Calu3 (cell line): ENCODE measurements around the gene ST3GAL4. TPM values are rescaled to one million over a fixed set of nuclear protein-coding genes. Genes with fewer than 3 reads are reported as not detected.
"Not testable (repeated sequence)": the region's sequence is repeated elsewhere in the genome, so short reads cannot be mapped to it uniquely, and the experiment has no call there.

ENCODE experiments used
- BruUV-seq: library from RNA; stranded (reverse); fragments of 400-500 nt; replicated peaks from 2 replicates; lab custom pipeline; 2021; lab: Mats Ljungman, UMichigan
- CTCF ChIA-PET: fragments of 300-600 bp; sonication (Branson Sonifier 250); formaldehyde crosslinking; loops from one replicate; lab custom pipeline; 2022; ENCODE audit warnings: antibody characterized with exemption; lab: Charles Lee
- DNase-seq: peaks from one replicate; pipeline ENCODE4 v3.0.0; 2022
- H3K27ac Mint-ChIP-seq: one replicate; pipeline ENCODE4 v1.8.0; 2022; ENCODE audit warnings: mixed read lengths; ENCODE audit not compliant: unreplicated experiment
- H3K27me3 Mint-ChIP-seq: one replicate; pipeline ENCODE4 v1.8.0; 2022; ENCODE audit warnings: mixed read lengths; ENCODE audit not compliant: unreplicated experiment
- H3K36me3 Mint-ChIP-seq: one replicate; pipeline ENCODE4 v1.8.0; 2022; ENCODE audit warnings: mild to moderate bottlenecking, moderate library complexity, mixed read lengths; ENCODE audit not compliant: insufficient read depth, unreplicated experiment
- H3K4me1 Mint-ChIP-seq: one replicate; pipeline ENCODE4 v1.8.0; 2022; ENCODE audit warnings: mild to moderate bottlenecking, low read depth, mixed read lengths; ENCODE audit not compliant: unreplicated experiment
- H3K4me3 Mint-ChIP-seq: one replicate; pipeline ENCODE4 v1.8.0; 2022; ENCODE audit warnings: mild to moderate bottlenecking, low read depth, moderate library complexity, mixed read lengths; ENCODE audit not compliant: unreplicated experiment
- H3K9me3 Mint-ChIP-seq: one replicate; pipeline ENCODE4 v1.8.0; 2022; ENCODE audit warnings: low read depth, mixed read lengths; ENCODE audit not compliant: unreplicated experiment
- intact Hi-C: fragments of 100-400 bp; cut with micrococcal nuclease; formaldehyde crosslinking; loops from one replicate; pipeline ENCODE4 v1.10.0; 2022; ENCODE audit not compliant: unreplicated experiment
- total RNA-seq: library from RNA; stranded (reverse); gene quantifications from 2 replicates; pipeline ENCODE4 v1.2.3, GENCODE V29; 2022
- TF ChIP-seq, protein P1 (sequence below): fragments of 200-600 bp; IDR thresholded peaks from one replicate; pipeline ENCODE4 v1.8.0; 2022; ENCODE audit warnings: antibody characterized with exemption; ENCODE audit not compliant: unreplicated experiment

ST3GAL4 gene
- total RNA-seq, 1 experiment from 2014 or later: 27.9 TPM

GRCh38 chr11:126371595-126371994 is 16.1 kb downstream of the ST3GAL4 start:
- TF ChIP-seq, protein P1, sequence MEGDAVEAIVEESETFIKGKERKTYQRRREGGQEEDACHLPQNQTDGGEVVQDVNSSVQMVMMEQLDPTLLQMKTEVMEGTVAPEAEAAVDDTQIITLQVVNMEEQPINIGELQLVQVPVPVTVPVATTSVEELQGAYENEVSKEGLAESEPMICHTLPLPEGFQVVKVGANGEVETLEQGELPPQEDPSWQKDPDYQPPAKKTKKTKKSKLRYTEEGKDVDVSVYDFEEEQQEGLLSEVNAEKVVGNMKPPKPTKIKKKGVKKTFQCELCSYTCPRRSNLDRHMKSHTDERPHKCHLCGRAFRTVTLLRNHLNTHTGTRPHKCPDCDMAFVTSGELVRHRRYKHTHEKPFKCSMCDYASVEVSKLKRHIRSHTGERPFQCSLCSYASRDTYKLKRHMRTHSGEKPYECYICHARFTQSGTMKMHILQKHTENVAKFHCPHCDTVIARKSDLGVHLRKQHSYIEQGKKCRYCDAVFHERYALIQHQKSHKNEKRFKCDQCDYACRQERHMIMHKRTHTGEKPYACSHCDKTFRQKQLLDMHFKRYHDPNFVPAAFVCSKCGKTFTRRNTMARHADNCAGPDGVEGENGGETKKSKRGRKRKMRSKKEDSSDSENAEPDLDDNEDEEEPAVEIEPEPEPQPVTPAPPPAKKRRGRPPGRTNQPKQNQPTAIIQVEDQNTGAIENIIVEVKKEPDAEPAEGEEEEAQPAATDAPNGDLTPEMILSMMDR: no peak
- H3K27ac Mint-ChIP-seq: no peak overlapping the region

DNA sequence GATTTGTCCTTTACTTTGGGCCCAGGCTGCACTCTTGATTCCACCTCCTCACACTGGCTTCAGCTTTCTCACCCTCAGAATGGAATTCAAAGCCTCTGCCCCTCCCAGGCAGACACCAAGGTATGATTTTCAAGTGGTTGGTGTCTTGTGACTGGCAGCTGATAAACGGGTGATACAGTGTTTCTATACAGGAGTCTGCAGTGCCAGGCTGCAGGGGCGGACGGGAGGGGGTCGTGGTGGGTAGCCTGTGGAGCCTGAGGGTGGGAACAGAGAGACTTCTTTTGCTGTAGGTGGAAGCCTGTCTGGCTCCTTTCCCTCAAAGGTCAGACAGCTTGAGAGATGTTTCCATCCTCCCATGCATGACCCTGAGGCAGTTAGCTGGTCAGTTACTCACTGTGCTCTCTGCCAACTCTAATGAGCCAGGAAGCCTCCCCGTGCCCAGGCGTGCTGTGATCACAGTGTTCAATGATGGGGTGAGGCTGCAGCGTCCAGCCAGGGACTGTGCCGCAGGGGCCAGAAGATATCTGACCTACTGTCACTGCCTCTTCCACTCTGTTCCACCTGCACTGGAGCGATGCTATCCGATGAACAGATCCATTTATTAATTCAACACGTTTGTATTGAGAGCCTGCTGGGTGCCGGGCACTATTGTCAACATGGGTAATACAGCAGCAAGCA is 18.0 kb downstream of the ST3GAL4 start:
- H3K36me3 Mint-ChIP-seq, CTCF ChIA-PET, BruUV-seq, H3K4me1 Mint-ChIP-seq, intact Hi-C loops, H3K9me3 Mint-ChIP-seq, H3K27me3 Mint-ChIP-seq, DNase-seq, H3K4me3 Mint-ChIP-seq, H3K27ac Mint-ChIP-seq: not testable (repeated sequence)

More at GRCh38 chr11:126371595-126371994, 16.1 kb downstream of the ST3GAL4 start:
- Mint-ChIP-seq H3K36me3 (no peaks in the 10 kb centered on the region), H3K27me3 (no peaks in the 10 kb centered on the region), H3K4me3 (no peak overlapping the region), H3K4me1 (peaks cover 10% of the 10 kb centered on the region), H3K9me3 (no peaks in the 10 kb centered on the region)
- DNase-seq: no peak
- CTCF ChIA-PET: no interaction called here
- BruUV-seq: no TSS peak
- intact Hi-C loops: no loop called here

DNA sequence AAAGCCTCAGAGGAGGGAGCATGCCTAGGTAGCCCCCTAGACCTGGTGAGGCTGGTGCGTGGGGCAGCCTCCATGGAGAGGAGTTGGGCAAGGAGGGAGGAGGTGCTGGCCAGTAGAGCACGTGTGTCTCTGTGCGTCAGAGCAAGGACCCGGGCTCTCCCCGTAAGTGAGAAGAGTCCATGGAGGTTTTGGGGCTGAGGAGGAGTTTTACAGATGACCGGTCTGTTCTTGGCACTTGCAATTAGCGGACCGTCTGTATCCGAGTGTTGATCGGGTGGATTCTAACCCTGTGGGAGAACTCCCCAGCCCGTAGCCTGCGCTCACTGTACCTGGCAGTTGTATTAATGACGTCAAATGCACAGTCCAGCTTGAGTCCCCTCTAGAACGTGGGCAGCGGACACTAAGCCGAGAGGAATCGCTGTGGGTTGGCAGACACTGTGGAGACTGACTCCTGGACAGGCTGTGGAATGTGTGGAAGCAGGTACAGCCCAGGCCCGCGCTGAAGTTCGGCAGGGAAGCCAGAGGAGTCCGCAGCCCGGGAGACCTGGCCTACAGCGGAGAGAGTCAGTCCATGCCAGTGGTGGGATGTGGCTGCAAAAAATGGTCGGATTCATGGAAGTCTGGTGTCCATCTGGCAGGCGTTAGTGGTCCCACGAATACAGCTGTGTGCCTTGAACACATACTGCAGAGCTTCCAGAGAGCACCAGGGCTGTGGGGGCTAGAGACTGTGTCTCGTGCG is 19.2 kb downstream of the ST3GAL4 start:
- intact Hi-C loops, H3K27ac Mint-ChIP-seq, H3K4me1 Mint-ChIP-seq, H3K9me3 Mint-ChIP-seq, CTCF ChIA-PET, H3K4me3 Mint-ChIP-seq, DNase-seq, BruUV-seq, H3K27me3 Mint-ChIP-seq, H3K36me3 Mint-ChIP-seq: not testable (repeated sequence)

DNA sequence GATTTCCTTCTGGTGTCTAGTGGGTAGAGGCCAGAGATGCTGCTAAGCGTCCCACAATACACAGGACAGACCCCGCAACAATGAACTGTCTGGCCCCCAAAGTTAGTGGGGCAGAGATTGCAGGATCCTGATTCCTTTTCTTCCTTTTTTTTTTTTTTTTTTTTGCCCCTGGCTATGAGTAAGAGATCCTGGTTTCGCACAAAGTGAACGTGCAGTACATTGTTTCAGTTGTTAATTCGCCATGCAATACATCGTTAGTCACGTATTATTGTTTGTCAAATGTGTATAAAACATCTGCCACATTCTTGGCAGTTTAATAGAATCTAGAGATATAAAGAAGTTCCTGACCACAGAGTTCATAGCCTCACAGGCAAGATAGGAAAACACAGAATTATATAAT is 20.2 kb downstream of the ST3GAL4 start:
- TF ChIP-seq, protein P1: no peak
- CTCF ChIA-PET: no interaction called here
- no peak overlapping the region for H3K27ac Mint-ChIP-seq
- DNase-seq: no peak
- no peaks in the 10 kb centered on the region for H3K27me3 Mint-ChIP-seq
- H3K36me3 Mint-ChIP-seq: no peaks in the 10 kb centered on the region
- H3K9me3 Mint-ChIP-seq: no peaks in the 10 kb centered on the region
- H3K4me3 Mint-ChIP-seq: no peak overlapping the region
- peaks cover 10% of the 10 kb centered on the region for H3K4me1 Mint-ChIP-seq
- intact Hi-C loops: no loop called here
- BruUV-seq: no TSS peak

GRCh38 chr11:126378763-126379162 is 23.3 kb downstream of the ST3GAL4 start:
- H3K4me3 Mint-ChIP-seq: no peak overlapping the region
- H3K4me1 Mint-ChIP-seq: no peaks in the 10 kb centered on the region
- H3K9me3 Mint-ChIP-seq: no peaks in the 10 kb centered on the region
- no peak for DNase-seq
- TF ChIP-seq, protein P1: no peak
- no peaks in the 10 kb centered on the region for H3K27me3 Mint-ChIP-seq
- H3K36me3 Mint-ChIP-seq: no peaks in the 10 kb centered on the region
- intact Hi-C loops: no loop called here
- BruUV-seq: no TSS peak
- CTCF ChIA-PET: no interaction called here
- no peak overlapping the region for H3K27ac Mint-ChIP-seq
